HG02938 (cell line): ENCODE measurements around the gene ANAPC1.
"Not testable (repeated sequence)": the region's sequence is repeated elsewhere in the genome, so short reads cannot be mapped to it uniquely, and the experiment has no call there.

Experiments
- ATAC-seq: cut with Tn5 transposase; IDR thresholded peaks from one replicate; pipeline ENCODE4 v1.9.1; 2021; ENCODE audit warnings: mild to moderate bottlenecking, moderate library complexity; ENCODE audit not compliant: unreplicated experiment

ANAPC1 gene

GRCh38 chr2:111830479-111830878 lies 53.5 kb downstream of the ANAPC1 start:
- peak; percentile 82 for ATAC-seq

GRCh38 chr2:111828217-111828766 lies 55.7 kb downstream of the ANAPC1 start:
- not testable (repeated sequence) for ATAC-seq

GRCh38 chr2:111812970-111813622 lies 70.9 kb downstream of the ANAPC1 start:
- not testable (repeated sequence) for ATAC-seq

- not testable (repeated sequence) for ATAC-seq
These were observed 93.4 kb downstream of the ANAPC1 start for GRCh38 chr2:111790633-111791032.

GRCh38 chr2:111784081-111784480 lies 99.9 kb downstream of the ANAPC1 start:
- ATAC-seq = not testable (repeated sequence)

GRCh38 chr2:111782195-111782594 lies 101.8 kb downstream of the ANAPC1 start:
- not testable (repeated sequence) for ATAC-seq

GRCh38 chr2:111781443-111782094 lies 102.4 kb downstream of the ANAPC1 start:
- not testable (repeated sequence) for ATAC-seq

- not testable (repeated sequence) for ATAC-seq
These were observed 106.8 kb downstream of the ANAPC1 start for GRCh38 chr2:111777155-111777554.

- not testable (repeated sequence) for ATAC-seq
These were observed 107.7 kb downstream of the ANAPC1 start for GRCh38 chr2:111776296-111776695.

- ATAC-seq = not testable (repeated sequence)
These were observed 111.8 kb downstream of the ANAPC1 start for GRCh38 chr2:111772180-111772579.

- ATAC-seq = not testable (repeated sequence)
These were observed 112.9 kb downstream of the ANAPC1 start for GRCh38 chr2:111770916-111771658.

GRCh38 chr2:111768266-111769190 lies 115.5 kb downstream of the ANAPC1 start:
- ATAC-seq = not testable (repeated sequence)

- ATAC-seq = not testable (repeated sequence)
These were observed 116.9 kb downstream of the ANAPC1 start for GRCh38 chr2:111767087-111767486.

GRCh38 chr2:111766295-111766694 lies 117.7 kb downstream of the ANAPC1 start:
- not testable (repeated sequence) for ATAC-seq

GRCh38 chr2:111764151-111764550 lies 119.8 kb downstream of the ANAPC1 start:
- not testable (repeated sequence) for ATAC-seq

GRCh38 chr2:111760697-111761284 lies 123.2 kb downstream of the ANAPC1 start:
- ATAC-seq = not testable (repeated sequence)

GRCh38 chr2:111752533-111752932 lies 131.5 kb downstream of the ANAPC1 start:
- ATAC-seq = not testable (repeated sequence)

- ATAC-seq = not testable (repeated sequence)
These were observed 133.4 kb downstream of the ANAPC1 start for GRCh38 chr2:111750641-111751040.

- not testable (repeated sequence) for ATAC-seq
These were observed 135.6 kb downstream of the ANAPC1 start for GRCh38 chr2:111748429-111748828.
